ENCODE data around the gene POLR2E.
A peak's percentile ranks its signal among the peaks of the same experiment; 100 is the strongest.
"Not testable (repeated sequence)": the region's sequence is repeated elsewhere in the genome, so short reads cannot be mapped to it uniquely, and the experiment has no call there.

Gene POLR2E

DNA sequence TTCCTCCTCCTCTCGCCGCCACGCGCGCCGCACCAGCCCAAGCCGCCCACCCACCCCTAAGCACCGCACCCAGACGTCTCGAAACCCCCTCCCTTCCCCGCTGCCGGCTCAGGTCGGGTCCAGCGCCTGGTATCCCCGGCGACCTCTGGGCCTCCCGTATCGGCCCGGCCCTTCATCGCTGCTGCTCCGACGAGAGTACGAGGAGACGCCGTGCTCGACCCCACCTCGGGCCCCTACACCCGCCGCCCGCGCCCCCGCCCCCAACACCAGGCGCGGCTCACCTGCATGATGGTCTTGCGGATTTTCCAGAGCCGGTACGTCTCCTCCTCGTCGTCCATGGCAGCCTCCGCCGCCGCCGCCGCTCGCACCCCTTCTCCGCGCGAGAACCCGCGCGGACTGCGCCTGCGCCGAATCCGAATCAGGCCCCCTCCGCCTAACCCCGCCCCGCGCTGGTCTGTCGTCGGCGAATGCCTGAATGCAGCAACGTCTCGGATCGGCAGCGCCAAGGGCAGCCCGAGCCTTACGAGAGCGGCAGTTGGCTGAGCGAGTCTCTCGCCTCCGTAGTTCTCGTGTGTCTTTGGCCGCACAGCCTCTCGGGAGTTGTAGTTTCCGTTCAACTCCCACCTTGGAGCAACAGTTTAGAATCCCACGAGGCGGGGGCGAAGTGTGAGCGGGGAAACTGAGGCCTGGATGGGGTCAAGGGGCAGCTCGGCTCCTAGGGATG is at the start of gene POLR2E:
Gene POLR2E (minus strand): TSS at position 398 of the 724 bp plus-strand sequence. CDS start 60 bp downstream, at position 338.
- peak; percentile 99 for DNase-seq

DNA sequence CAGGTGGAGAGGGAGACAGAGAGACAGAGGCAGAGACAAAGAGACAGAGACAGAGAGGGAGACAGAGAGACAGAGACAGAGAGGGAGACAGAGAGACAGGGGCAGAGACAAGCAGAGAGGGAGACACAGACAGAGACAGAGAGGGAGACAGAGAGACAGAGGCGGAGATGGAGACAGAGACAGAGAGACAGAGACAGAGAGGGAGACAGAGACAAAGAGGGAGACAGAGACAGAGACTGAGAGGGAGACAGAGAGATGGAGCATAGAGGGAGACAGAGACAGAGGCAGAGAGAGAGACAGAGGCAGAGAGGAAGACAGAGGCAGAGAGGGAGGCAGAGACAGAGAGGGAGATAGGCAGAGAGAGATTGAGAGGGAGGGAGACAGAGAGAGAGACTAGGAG is 49.6 kb upstream of the POLR2E start:
- no peak for DNase-seq

DNA sequence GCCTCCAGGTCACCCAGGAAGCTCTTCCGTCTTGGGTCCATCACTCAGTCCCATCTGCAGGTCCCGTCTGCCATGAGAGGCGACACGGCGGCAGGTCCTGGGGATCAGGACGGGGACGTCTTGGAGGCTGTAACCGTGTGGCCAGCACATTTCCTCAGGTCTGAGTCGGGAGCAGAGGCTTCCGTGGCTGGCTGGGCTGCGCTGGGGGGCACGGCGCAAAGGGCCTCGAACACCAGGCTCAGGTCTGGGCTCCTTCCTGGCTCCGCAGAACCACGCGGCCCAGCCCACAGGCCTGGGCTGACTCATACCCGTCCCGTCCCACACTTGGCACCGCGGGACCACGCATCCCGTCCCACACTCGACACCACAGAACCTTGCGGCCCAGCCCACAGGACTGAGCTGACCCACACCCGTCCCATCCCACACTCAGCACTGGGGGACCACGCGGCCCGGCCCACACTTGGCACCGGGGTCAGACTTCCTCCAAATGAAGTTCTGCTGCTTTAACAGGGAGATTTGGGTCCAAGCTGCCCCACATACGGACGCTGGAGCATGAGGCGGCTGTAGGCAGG is 48.7 kb upstream of the POLR2E start:
- no peak for DNase-seq

DNA sequence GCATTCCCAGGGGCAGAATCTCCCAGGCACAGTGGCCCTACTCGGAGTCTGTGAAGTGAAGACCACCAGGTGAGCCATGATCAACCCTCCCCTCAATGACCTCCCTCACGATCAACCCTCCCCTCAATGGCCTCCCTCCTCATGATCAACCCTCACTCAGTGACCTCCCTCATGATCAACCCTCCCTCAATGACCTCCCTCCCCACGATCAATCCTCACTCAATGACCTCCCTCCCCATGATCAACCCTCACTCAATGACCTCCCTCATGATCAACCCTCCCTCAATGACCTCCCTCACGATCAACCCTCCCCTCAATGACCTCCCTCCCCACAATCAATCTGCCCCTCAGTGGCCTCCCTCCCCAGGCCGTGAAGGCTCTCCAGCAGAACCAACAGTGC is 46.8 kb upstream of the POLR2E start:
- DNase-seq: no peak

DNA sequence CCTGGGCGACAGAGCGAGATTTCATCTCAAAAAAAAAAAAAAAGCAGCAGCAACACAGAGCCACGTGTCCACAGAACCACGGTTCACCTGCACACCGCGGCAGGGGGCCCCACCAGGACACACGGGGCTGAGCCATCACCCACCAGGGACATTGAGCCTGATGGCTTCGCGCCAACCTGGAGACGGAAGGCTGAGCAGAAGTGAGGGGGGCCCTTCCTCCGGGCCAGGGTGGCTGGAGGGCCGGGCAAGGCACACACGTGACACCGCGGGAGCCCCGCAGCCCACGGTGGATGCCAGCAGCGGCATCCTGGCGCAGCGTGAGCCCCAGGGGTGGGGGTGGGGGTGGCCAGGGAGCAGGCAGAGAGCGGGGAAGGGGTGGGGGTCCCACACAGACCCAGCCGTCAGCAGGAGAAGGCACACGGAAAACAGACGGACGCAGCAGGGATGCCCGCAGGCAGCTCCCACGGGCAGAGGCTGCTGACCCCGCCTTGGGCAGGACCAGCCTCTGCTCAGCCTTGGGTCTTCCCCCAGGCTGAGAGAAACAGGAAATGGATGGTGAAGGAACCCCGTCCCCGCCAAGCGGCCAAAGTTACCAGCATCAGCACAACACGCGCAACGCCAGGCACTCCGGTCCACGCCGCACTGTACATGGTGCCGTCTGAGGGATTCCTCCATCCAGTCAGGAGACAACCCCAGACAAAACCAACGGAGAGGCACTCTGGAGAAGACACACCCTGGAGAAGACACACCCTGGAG is 45.3 kb upstream of the POLR2E start:
- no peak for DNase-seq

DNA sequence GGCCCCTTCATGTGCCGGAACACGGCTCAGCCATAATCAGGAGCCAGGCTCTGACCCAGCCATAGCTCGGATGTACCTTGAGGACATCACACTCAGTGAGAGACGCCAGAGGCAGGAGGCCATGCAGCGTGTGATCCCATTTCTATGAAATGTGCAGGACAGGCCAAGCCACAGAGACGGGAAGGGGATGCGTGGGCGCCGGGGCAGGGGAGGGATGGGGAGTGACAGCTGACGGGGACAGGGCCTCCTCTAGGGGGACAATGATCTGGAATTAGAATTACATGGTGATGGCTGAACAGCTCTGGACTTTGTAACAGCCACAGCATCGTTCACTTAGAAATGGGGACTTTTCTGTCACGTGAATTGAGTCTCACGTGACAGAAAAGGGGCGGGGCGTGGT is 44.0 kb upstream of the POLR2E start:
- DNase-seq: no peak

DNA sequence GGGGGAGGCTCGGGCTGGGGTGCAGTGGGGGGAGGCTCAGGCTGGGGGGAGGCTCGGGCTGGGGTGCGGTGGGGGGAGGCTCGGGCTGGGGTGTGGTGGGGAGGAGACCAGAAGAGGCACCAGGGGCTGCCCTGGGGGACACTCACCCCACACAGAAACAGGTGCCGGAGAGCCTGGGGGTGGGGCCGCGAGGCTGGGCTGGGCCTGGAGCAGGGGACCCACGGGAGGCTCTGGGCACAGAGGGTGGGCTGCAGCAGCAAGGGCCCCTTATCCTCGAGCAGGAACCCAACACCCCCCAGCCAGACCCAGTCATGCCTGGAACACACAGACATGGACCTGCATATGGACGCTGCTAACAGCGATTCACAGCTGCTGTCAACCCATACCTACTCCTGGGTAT is 42.9 kb upstream of the POLR2E start:
- no peak for DNase-seq

DNA sequence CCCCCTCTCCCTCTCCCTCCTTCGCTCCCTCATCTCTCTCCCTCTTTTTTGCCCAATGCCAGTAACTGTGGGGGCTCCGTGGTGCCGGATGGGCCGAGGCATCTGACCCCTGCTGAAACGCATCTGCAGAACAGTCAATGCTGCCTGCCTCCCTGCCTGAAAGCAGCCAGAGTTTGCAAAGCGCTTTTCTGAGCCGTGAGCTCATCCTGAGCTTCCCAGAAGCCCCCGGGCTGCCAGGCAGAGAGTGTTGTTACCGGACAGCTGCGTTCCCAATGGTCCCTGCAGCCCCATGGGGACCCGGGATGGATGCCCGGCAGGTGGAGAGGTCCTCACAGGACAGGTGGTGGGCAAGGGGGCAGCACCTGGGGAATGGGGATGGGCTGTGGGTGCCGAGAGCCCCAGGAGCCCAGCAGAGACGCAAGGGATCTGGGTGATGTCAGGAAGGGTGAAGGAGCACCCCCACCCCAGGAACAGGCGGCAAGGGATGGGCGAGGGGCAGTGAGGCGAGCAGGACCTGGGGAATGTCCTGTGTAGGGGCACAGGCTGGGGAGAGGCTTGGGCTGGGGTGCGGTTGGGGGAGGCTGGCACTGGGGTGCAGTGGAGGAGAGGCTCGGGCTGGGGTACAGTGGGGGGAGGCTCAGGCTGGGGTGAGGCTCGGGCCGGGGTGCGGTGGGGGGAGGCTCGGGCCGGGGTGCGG is 41.6 kb upstream of the POLR2E start:
- DNase-seq: no peak

DNA sequence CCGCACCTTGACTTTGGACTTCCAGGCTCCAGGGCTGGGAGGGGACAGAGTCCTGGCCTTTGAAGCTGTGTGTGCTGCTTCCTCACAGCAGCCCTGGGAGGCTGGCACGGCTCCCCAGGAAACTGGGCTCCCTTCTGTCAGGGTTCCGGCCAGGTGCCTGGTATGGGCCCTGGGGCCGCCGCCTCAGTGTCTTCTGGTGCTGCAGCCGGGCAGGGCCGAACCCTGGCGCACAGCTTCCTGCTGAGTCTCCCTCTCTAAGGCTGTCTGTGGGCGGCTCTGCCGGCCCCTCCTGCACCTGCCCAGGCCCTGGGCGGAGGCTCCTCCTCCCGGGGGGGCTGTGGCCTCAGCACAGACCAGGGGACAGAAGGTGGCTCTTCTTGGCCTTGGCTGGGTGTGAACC is 41.0 kb upstream of the POLR2E start:
- DNase-seq: no peak

DNA sequence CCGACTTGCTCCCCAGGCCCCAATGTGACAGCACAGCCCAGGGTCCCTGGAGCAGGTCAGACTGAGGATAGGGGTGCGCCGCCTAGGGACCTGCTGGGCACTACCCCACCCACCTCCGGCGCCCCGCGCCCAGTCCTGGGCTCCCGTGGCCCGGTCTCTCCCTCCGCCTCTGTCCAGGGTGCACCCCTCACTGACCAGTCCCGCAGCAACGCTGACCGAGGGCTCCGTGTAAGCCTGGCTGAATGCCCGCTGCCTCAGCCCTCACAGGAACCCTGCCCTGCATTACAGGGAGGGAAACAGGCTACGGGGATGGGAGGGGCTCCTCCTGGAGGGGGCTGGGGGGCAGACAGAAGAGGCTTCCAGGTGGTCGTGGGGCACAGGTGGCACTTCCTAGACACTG is 40.3 kb upstream of the POLR2E start:
- no peak for DNase-seq

DNA sequence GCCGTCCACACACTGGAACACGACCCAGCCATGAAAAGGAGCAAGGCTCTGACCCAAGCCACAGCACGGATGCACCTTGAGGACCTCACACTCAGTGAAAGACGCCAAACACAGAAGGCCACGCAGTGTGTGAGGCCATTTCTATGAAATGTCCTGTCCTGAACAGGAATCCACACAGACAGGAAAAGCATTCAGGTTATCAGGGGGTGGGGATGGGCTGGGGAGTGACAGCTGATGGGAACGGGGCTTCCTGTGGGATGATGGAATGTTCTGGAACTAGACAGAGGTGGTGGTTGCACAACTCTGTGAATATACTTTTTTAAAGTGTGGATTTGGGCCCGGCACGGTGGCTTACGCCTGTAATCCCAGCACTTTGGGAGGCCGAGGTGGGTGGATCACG is 39.3 kb upstream of the POLR2E start:
- DNase-seq: no peak

DNA sequence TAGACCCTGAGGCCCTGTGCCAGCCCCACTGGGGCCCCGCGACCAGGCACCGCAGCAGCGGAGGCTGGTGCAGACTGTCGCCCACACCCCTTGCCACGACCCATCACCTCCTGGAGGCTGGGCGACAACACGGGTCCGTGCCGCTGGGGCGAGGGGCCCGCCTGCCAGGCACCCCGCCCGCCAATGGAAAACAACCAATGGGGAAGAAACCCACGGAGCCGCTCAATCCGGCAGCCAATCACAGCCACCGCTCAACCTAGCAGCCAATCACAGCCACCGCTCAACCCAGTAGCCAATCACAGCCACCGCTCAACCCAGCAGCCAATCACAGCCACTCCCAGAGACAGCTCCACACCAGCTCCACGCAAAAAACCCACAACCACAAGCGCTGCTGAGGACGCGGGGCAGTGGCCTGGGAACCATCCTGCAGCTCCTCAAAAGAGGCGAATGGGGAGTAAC is 38.3 kb upstream of the POLR2E start:
- DNase-seq: peak; percentile 77

DNA sequence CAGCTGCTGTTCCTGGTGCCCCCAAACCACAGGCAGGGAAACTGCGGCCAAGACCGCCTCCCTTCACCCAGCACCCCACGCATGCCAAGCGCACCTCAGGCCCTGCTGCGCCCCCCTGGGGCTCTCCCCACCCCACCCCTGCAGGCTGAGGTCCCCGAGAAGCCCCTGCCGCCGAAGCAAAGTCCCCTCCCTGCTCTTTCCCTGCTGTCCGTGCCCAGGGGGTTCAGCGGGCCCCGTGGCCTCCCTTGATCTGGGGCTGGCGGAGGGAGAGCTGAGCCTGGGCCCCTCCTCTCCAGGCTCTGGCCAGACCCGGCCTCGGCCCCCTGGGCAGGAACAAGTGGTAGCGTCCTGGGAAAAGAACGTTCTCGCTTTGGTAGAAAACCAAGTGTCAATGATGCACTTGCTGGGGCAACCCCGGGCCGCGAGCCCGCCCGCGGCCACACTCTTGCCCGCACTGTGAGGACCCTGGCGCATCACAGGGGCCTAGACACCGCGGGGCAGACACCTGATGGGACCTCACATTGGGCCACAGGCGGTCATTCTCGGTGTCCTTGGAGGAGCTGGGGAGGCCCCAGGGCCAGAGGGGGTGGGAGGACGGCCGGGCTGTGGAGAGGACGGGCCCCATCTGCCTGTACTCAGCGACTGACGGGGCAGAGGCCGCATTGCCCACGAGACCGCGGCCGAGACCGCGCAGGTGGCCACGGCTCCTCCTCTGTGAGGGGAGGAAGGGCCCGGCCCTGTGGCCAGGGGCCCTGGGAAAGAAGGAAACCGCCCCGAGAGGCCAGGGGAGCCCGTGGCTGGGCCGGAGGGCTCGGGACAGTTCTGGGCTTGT is 37.6 kb upstream of the POLR2E start:
- no peak for DNase-seq

DNA sequence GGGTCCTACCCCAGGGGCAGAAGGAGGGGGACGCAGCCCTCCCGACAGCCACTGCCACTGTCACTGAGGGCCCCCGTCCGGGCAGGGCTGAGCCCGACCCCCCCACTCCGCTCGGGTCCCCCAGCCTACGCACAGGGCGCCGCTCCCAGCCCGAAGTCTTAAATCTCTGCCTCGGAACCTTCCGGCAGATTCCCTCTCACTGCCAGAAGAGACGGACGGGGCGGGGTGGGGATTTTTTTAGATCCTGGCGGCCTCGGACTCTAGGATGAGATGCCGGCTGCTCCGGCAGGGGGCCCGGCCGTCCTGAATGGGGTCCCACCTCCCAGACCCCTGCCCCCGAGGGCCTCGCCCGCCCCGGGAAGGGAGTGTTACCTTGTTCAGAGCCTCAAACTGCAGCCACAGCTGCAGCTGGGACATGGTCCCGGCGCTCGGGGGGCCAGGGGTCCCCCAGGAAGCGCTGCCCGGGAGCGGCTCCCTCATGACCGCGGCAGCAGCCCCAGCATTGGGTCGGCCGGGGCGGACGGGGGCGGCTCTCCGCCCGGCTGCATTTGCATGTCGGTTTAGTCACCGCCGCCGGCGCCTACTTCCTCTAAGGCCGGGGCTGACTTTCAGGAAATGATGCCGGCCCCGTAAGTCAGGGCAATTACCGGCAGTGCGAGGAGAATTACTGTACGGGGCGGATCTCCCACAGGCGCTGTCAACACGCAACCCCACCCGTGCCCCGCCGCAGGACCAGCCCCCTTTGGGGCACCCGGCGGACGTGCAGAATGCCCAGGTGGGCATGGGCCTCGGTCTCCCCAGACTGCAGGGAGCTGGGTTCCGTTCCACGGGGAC is 36.8 kb upstream of the POLR2E start:
- peak; percentile 83 for DNase-seq

DNA sequence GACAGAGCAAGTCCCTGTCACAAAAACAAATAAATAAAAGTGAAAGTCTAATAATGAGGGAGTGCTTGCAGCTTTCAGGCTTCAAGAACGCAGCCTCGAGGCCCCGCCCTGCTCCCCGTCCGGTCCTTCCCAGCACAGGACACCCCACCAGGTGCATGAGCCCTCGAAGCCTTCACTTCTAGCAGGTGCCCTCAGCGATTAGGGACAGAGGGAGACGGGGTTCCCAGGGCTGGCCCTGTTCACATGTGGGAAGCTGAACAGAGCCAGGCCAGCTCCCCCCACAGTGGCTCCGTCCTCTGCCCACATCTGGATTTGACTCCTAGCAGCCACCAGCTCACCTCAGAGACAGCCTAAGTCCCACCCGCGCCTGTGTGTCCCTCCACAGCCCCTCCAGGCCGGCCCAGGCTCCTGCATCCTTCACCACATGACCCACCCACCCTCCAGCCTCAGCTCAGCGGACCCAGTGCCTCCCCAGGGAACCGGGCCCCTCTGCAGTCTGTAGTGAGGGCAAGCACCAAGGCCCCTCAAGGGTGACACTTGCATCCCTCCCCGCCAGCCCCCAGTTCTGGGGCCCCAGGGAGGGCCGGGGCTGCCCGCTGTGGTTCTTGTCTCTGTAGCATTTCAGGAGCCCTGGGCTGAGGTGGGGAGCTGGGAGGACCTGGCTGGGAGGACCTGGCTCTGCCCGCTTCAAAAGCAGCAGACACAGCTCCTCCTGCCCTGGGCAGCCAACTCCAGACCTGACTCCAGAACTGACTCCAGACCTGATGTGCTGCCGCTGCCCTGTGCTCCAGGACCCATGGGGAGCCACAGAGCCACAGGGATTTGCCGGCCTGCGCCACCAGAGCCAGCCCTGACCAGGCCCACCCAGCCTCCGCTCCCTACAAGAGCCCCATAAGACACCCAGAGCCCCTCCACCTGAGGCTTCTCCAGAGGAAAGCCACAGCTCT is 35.9 kb upstream of the POLR2E start:
- peak; percentile 52 for DNase-seq

DNA sequence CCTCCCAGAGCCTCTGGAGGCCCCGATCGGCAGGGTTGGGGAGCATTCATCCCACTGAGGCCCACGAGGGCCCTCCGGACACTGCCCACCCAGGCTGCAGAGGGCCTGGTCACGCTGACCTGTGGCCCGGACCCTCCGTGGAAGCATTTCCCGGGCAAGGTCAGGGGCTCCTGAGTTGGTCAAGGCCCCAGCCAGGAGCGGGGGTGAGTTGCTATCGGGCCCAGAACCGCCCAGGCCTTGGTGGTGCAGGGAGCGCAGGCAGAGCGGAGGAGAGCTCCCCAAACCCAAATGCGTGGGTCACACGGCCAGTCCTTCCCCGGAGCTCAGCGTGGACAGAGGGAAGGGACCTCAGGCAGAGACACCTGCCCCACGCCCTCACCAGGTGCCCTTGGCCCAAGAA is 34.4 kb upstream of the POLR2E start:
- DNase-seq: no peak

DNA sequence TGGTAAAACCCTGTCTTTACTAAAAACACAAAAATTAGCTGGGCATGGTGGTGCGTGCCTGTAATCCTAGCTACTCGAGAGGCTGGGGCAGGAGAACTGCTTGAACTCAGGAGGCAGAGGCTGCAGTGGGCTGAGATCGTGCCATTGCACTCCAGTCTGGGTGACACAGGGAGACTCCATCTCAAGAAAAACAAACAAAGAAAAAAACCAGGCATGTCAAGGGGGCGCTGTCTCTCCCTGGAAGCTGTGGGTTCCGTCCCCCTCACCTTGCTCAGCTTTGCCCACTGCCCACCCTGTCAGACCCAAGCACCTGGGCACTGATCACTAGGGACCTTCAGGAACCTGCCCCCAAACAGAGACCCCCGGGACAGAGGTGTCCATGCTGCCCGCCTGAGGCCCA is 33.9 kb upstream of the POLR2E start:
- not testable (repeated sequence) for DNase-seq

DNA sequence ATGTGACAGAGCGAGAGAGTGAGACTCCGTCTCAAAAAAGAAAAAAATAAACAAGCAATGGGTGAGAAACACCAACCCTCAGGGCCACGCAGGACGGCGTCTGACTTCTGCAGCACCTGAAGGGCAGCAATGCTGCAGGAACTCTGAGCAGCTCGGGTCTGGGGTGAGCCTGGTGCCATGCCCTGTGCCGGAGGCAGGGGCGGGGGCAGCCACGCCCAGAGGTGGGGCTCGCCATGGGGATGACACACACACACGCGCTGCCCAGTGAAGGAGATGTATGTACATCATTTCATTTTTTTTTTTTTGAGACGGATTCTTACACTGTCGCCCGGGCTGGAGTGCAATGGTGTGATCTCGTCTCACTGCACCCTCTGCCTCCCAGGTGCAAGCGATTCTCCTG is 32.9 kb upstream of the POLR2E start:
- DNase-seq: no peak

DNA sequence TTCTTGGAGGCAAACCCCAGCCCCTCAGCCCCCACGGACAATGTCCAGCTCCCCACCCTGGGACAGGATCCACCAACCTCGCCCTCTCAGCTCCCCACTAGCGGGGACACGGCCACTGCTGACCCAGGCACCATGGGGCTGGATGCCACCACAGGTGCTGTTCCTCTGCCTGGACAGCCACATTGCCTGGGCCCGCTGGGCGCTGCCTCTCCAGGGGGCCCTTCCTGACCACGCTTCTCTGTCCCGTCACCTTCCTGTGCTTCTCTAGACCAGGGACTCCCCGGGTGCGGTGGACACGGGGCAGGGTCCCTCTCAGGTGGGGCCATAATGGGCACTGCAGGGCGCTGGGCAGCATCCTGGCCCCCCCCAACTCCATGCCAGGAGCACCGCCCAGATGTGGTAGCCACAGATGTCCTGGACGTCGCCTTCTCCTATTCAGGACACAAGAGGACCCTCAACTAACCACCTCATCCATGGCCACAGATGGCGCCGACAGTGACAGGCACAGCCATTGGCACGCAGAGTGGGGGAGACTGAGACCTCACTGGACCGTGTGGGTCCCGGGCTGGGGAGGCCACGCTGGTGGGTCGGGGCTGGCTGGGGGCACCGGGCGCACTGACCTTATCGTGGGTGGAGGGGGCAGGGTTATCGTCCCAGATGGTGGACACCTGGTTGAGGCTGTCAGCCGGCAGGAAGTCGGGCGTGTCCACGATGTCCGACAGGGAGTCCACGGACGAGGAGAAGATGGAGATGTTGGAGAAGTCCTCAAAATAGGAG is 32.0 kb upstream of the POLR2E start:
- DNase-seq: peak; percentile 16

All from activated T-cell treated with anti-CD3 and anti-CD28 coated beads, Interleukin-2, amount 50 U/mL, for 1 hour (primary cell).